Measurements from ENCODE around the gene C1D. TPM values are rescaled to one million over a fixed set of nuclear protein-coding genes. Genes with fewer than 3 reads are reported as not detected.

C1D gene
- total RNA-seq, 4 donors from 2014 or later = 2.2 to 71.8 (median 30.5) TPM

DNA sequence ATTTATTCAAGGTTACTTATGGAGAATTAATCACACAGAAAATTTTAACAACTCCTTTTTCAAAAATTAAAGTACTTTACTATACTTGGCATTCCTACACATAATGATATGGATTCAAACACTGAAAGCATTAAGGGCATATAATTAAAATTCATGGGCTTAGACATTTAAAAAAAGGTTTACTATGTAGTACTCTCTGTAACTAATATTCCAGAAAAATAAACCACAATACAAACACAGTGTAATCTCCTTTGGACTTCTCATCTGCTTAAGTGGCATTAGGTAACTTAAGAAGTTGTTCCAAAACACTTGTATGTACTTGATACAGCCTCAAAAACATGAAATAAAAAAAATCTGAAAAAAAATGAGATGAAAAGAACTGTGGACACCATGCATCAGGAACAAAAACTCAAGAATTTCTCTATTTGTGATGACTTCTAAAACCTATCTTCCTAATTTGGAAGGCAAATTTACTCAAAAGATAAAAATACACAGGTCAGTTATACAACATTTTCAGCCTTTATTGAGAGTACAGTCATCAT, 21.0 kb downstream of the C1D start:
- H3K9me3 ChIP-seq = no peaks in the 10 kb centered on the region
- H3K27ac ChIP-seq = no peak overlapping the region
- in situ Hi-C loops (cut with MboI; ENCODE audit: low pct_ligation_motif_present in 1 of 4, low pct_unique_long_range_greater_than_20kb in 1 of 4, low sequenced_read_pairs in 3 of 4) = loop anchor here in 1 of 4 donors (25.0 kb wide), 1 partner anchor 1604 kb away; the partner anchor contains the start of gene MEIS1
- no peak for DNase-seq
- TF ChIP-seq, protein P1, sequence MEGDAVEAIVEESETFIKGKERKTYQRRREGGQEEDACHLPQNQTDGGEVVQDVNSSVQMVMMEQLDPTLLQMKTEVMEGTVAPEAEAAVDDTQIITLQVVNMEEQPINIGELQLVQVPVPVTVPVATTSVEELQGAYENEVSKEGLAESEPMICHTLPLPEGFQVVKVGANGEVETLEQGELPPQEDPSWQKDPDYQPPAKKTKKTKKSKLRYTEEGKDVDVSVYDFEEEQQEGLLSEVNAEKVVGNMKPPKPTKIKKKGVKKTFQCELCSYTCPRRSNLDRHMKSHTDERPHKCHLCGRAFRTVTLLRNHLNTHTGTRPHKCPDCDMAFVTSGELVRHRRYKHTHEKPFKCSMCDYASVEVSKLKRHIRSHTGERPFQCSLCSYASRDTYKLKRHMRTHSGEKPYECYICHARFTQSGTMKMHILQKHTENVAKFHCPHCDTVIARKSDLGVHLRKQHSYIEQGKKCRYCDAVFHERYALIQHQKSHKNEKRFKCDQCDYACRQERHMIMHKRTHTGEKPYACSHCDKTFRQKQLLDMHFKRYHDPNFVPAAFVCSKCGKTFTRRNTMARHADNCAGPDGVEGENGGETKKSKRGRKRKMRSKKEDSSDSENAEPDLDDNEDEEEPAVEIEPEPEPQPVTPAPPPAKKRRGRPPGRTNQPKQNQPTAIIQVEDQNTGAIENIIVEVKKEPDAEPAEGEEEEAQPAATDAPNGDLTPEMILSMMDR (IDR thresholded peaks at IDR 0.05) = no peak
- TF ChIP-seq POLR2A (IDR thresholded peaks at IDR 0.05) (no peak), POLR2AphosphoS5 (IDR thresholded peaks at IDR 0.05) (no peak), EP300 (IDR thresholded peaks at IDR 0.05; ENCODE audit: low read depth) (no peak)
- no peaks in the 10 kb centered on the region for H3K27me3 ChIP-seq
- H3K36me3 ChIP-seq = peaks cover 0 to 7% (median 0%) of the 10 kb centered on the region in 4 donors
- peaks cover 0 to 3% (median 0%) of the 10 kb centered on the region in 4 donors for H3K4me1 ChIP-seq
- H3K4me3 ChIP-seq = no peak overlapping the region
- intact Hi-C loops (cut with DNase I; ENCODE audit: low total_unique reads) = no loop called here

DNA sequence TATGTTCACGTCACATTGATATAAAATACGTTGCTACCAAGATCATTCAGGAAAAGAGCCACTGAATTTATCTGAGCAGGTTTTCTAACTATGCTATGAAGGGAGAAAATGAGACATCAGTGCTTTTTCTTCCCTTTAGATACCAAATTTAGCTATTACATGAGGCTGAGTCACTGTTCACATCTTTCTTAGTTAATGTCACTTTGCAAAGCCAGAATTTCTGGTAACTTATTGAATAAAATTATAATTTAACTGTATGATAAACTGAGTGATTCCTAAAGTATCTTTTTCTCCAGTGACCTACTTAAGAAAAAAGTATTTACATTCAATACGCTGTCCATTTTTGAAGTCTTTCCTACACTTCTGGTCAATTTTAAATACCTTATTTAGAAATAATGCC, 22.7 kb downstream of the C1D start:
- no peaks in the 10 kb centered on the region for H3K36me3 ChIP-seq
- intact Hi-C loops (cut with DNase I; ENCODE audit: low total_unique reads) = no loop called here
- no peaks in the 10 kb centered on the region for H3K27me3 ChIP-seq
- no peaks in the 10 kb centered on the region for H3K4me1 ChIP-seq
- no peak for DNase-seq
- WGBS, 2 donors (ENCODE audit: low coverage in 1 of 2) = 84 to 85% methylated on average over 3 of the region's 3 CpGs
- in situ Hi-C loops (cut with MboI; ENCODE audit: low pct_ligation_motif_present in 1 of 4, low pct_unique_long_range_greater_than_20kb in 1 of 4, low sequenced_read_pairs in 3 of 4) = loop anchor here in 1 of 4 donors (25.0 kb wide), 1 partner anchor 1603 kb away; the partner anchor contains the start of gene MEIS1
- TF ChIP-seq EP300 (IDR thresholded peaks at IDR 0.05; ENCODE audit: low read depth) = no peak
- H3K27ac ChIP-seq = no peak overlapping the region
- H3K4me3 ChIP-seq = no peak overlapping the region
- H3K9me3 ChIP-seq = no peaks in the 10 kb centered on the region

DNA sequence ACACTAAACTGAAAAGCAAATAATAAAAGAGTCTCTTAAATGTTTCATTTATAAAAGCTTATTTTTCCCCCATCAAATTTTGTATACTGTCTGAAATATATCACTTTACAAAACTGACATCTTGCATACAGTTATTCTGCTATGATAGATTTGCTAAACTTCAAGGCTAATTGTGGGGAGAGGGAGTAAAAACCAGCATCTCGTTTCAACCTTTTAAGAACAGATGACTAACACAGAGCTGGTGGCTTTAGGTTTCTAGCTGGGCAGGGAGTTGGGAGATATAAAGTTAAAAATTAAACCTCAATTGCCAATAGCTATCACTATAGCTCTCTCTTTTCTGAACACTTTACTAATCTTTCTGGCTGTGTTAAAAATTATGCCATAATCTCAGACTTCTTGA, 23.5 kb downstream of the C1D start:
- in situ Hi-C loops (cut with MboI; ENCODE audit: low pct_ligation_motif_present in 1 of 4, low pct_unique_long_range_greater_than_20kb in 1 of 4, low sequenced_read_pairs in 3 of 4) = loop anchor here in 1 of 4 donors (25.0 kb wide), 1 partner anchor 1602 kb away; the partner anchor contains the start of gene MEIS1
- H3K27ac ChIP-seq = no peak overlapping the region
- 29 to 56% methylated on average over 1 of the region's 1 CpG for WGBS, 2 donors (ENCODE audit: low coverage in 1 of 2)

DNA sequence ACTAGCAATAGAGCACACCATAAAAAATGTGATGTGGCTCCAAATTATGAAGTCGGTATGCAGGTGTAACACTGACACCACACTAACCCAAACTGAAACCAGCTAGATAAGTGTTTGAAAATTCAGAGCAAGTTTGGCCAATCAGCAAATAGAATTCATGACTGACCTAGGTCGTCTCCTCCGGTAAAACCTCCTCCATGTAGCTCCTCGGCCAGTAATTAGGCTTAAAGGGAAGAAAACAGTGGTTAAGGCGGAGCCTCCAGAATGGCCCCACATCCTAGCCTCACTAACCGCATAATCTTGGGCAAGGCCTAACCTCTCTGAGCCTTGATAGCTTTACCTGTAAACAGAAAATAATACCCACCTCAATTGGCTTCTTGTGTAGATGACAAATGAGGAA, 30.1 kb downstream of the C1D start:
- H3K36me3 ChIP-seq = no peaks in the 10 kb centered on the region
- 62% methylated on average over 4 to 6 of the region's 6 CpGs for WGBS, 2 donors (ENCODE audit: low coverage in 1 of 2)
- in situ Hi-C loops (cut with MboI; ENCODE audit: low pct_ligation_motif_present in 1 of 4, low pct_unique_long_range_greater_than_20kb in 1 of 4, low sequenced_read_pairs in 3 of 4) = loop anchor here in 1 of 4 donors (25.0 kb wide), 1 partner anchor 1595 kb away; the partner anchor contains the start of gene MEIS1
- H3K27me3 ChIP-seq = no peaks in the 10 kb centered on the region
- H3K4me3 ChIP-seq = no peak overlapping the region
- no peak overlapping the region for H3K27ac ChIP-seq
- intact Hi-C loops (cut with DNase I; ENCODE audit: low total_unique reads) = no loop called here
- H3K9me3 ChIP-seq = no peaks in the 10 kb centered on the region
- peaks cover 0 to 6% (median 0%) of the 10 kb centered on the region in 4 donors for H3K4me1 ChIP-seq
- TF ChIP-seq EP300 (IDR thresholded peaks at IDR 0.05; ENCODE audit: low read depth) (no peak), POLR2A (IDR thresholded peaks at IDR 0.05) (no peak), POLR2AphosphoS5 (IDR thresholded peaks at IDR 0.05) (no peak)
- TF ChIP-seq, protein P1 (IDR thresholded peaks at IDR 0.05) = no peak
- no peak for DNase-seq

More for the DNA sequence above, 23.5 kb downstream of the C1D start:
- DNase-seq = no peak
- Histone ChIP-seq H3K4me1 (no peaks in the 10 kb centered on the region), H3K27me3 (no peaks in the 10 kb centered on the region), H3K4me3 (no peak overlapping the region), H3K36me3 (no peaks in the 10 kb centered on the region), H3K9me3 (no peaks in the 10 kb centered on the region)
- TF ChIP-seq POLR2A (IDR thresholded peaks at IDR 0.05) = no peak
- TF ChIP-seq EP300 (IDR thresholded peaks at IDR 0.05; ENCODE audit: low read depth) = no peak
- TF ChIP-seq POLR2AphosphoS5 (IDR thresholded peaks at IDR 0.05) = no peak
- TF ChIP-seq, protein P1 (IDR thresholded peaks at IDR 0.05) = no peak
- intact Hi-C loops (cut with DNase I; ENCODE audit: low total_unique reads) = no loop called here
